Choroid plexus epithelial cell (primary cell): ENCODE measurements around the gene HOXC11.

Experiments used
- DNase-seq: peaks from one replicate; pipeline ENCODE4 v3.0.0-alpha.2; 2010; ENCODE audit warnings: low read depth
- H3K4me3 ChIP-seq: 2 replicates; pipeline ENCODE4 v1.5.1; 2011; ENCODE audit warnings: low read depth, mild to moderate bottlenecking, control low read depth, low read length, moderate library complexity
- TF ChIP-seq, protein P1 (sequence below): conservative IDR thresholded peaks from 2 replicates; pipeline ENCODE4 v1.5.1; 2011; ENCODE audit warnings: low read depth, mild to moderate bottlenecking, control low read depth, inconsistent platforms, low read length, moderate library complexity

The HOXC11 gene

GRCh38 chr12:53995002-53995377 is 22.1 kb downstream of the HOXC11 start:
- H3K4me3 ChIP-seq = no peak overlapping the region
- TF ChIP-seq, protein P1, sequence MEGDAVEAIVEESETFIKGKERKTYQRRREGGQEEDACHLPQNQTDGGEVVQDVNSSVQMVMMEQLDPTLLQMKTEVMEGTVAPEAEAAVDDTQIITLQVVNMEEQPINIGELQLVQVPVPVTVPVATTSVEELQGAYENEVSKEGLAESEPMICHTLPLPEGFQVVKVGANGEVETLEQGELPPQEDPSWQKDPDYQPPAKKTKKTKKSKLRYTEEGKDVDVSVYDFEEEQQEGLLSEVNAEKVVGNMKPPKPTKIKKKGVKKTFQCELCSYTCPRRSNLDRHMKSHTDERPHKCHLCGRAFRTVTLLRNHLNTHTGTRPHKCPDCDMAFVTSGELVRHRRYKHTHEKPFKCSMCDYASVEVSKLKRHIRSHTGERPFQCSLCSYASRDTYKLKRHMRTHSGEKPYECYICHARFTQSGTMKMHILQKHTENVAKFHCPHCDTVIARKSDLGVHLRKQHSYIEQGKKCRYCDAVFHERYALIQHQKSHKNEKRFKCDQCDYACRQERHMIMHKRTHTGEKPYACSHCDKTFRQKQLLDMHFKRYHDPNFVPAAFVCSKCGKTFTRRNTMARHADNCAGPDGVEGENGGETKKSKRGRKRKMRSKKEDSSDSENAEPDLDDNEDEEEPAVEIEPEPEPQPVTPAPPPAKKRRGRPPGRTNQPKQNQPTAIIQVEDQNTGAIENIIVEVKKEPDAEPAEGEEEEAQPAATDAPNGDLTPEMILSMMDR = no peak
- DNase-seq = no peak

GRCh38 chr12:53995378-53996239 is 22.7 kb downstream of the HOXC11 start:
- TF ChIP-seq, protein P1 = no peak
- H3K4me3 ChIP-seq = peak overlapping the region; percentile 46
- DNase-seq = no peak

DNA sequence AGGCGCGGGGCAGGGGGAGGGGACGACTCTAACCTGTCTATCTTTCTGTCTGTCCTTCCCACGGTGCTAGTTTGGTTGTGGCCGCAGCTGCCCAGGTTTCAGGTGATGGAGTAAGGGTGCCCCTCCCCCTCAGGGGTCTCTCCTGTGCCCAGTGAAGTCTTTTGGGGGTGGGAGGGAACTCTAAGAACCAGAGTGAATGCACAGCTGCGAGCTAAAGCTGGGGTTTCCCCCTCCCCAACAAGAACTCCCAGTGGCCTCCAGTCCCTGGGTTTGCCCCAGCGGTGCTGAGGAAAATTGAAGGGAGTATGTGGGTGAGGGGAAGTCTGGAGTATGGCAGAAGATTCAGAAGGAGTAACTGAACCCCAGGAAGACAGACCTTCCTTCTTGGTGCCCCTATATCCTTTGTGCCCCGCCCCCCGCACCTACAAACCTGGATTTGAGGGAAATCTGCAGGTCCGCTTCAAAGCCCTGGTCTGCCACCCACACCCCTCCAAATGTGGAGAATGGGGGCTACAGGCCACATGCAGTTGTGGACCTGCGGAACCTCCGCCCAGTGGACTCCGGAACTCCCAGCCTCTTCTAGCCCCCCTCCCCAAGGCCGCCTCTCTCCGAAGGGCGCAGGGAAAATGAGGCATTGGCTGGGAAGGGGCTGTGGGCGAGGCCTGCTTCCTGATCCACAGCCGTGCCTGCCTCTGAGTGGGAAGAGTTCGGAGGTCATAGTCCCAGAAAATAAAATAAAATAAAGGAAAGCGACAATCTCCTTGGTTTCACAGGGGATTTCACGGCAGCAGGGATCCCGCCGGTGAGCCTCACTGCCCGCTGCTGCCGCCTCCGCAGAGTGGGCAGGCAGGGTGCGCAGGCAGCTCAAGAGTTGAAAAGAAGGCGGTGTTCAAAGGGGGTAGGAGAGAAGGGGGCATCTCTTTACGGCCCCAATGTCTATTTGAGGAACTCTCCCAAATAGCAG is 23.6 kb downstream of the HOXC11 start:
- no peak for DNase-seq
- H3K4me3 ChIP-seq = peak overlapping the region; percentile 46
- TF ChIP-seq, protein P1 = no peak

- TF ChIP-seq, protein P1 = no peak
- no peak overlapping the region for H3K4me3 ChIP-seq
- DNase-seq = no peak
These were observed 24.5 kb downstream of the HOXC11 start for GRCh38 chr12:53997204-53998109.

- TF ChIP-seq, protein P1 = no peak
- DNase-seq = no peak
These were observed 25.4 kb downstream of the HOXC11 start for GRCh38 chr12:53998110-53998899.

GRCh38 chr12:53998900-53999236 is 25.9 kb downstream of the HOXC11 start:
- no peak for DNase-seq
- no peak overlapping the region for H3K4me3 ChIP-seq
- TF ChIP-seq, protein P1 = no peak

More at GRCh38 chr12:53998110-53998899, 25.4 kb downstream of the HOXC11 start:
- no peak overlapping the region for H3K4me3 ChIP-seq
